Measurements from ENCODE around the gene LDLRAD4.

DNA sequence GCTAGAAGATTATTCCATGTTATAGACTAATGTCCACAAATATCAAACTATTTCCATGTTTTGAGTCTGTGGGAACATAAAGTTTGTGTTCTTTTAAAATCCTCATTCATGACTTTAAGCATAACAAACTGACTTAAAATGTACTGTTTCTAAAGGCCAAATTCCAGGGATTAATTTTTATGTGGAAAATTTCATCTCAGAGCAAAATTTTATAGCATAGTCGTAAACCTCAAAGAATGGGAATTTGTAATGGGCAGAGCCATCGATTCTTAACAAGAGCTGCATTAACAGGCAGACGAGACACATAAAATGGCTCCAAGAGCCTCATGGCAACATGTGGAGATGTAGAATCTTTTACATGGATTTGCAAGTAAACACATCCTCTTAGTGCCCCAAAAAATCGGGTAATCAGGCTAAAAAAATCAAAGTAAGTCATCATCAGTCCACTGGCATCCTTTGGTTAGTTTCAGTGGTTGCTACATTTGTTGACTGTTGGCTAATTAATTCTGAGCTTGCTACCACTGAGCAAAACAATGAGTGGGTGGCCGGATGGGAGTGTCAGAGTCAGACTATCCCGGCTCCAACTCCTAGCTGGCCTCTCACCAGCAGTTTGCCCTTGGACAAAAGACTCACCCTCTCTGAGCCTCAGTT is 388.2 kb downstream of the LDLRAD4 start:
- TF ChIP-seq, protein P1, sequence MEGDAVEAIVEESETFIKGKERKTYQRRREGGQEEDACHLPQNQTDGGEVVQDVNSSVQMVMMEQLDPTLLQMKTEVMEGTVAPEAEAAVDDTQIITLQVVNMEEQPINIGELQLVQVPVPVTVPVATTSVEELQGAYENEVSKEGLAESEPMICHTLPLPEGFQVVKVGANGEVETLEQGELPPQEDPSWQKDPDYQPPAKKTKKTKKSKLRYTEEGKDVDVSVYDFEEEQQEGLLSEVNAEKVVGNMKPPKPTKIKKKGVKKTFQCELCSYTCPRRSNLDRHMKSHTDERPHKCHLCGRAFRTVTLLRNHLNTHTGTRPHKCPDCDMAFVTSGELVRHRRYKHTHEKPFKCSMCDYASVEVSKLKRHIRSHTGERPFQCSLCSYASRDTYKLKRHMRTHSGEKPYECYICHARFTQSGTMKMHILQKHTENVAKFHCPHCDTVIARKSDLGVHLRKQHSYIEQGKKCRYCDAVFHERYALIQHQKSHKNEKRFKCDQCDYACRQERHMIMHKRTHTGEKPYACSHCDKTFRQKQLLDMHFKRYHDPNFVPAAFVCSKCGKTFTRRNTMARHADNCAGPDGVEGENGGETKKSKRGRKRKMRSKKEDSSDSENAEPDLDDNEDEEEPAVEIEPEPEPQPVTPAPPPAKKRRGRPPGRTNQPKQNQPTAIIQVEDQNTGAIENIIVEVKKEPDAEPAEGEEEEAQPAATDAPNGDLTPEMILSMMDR (IDR thresholded peaks at IDR 0.05), result no peak
- TF ChIP-seq POLR2A (IDR thresholded peaks at IDR 0.05), result no peak
